HG03159 (cell line): Measurements from ENCODE around the gene CLRN2.
"Not testable (repeated sequence)": the region's sequence is repeated elsewhere in the genome, so short reads cannot be mapped to it uniquely, and the experiment has no call there.

Source experiments
- ATAC-seq: cut with Tn5 transposase; IDR thresholded peaks from one replicate; pipeline ENCODE4 v1.9.1; 2021; ENCODE audit warnings: mild to moderate bottlenecking, moderate library complexity; ENCODE audit not compliant: unreplicated experiment

The CLRN2 gene

GRCh38 chr4:17544205-17544604, 29.2 kb downstream of the CLRN2 start:
- ATAC-seq, result no peak

DNA sequence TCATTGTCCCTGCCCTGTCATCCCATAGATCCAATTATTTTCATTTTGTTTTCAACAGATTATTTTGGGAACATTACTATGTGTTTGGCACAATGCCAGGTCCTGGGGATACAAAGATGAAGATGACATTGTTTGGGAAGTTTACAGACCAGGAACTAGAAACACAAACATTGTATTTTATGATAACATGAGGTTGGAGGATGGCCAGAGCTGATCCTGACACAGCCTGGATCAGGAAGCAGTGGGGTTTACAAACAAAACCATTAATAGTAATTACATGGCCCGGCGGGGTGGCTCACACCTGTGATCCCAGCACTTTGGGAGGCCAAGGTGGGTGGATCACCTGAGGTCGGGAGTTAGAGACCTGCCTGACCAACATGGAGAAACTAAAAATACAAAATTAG, 29.9 kb downstream of the CLRN2 start:
- no peak for ATAC-seq

- ATAC-seq, result no peak
Measured at GRCh38 chr4:17545374-17546140, 30.6 kb downstream of the CLRN2 start.

- no peak for ATAC-seq
Measured at GRCh38 chr4:17546222-17546621, 31.3 kb downstream of the CLRN2 start.

DNA sequence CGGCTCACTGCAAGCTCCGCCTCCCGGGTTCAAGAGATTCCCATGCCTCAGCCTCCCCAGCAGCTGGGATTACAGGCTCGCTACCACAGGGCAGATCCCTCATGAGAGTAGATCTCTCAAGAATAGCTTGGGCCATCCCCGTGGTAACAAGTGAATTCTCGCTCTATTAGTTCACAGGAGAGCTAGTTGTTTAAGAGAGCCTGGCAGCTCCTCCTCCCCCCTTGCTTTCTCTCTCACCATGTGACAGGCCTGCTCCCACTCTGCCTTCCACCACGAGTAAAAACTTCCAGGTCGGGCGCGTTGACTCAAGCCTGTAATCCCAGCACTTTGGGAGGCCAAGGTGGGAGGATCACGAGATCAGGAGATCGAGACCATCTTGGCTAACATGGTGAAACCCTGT, 31.7 kb downstream of the CLRN2 start:
- no peak for ATAC-seq

DNA sequence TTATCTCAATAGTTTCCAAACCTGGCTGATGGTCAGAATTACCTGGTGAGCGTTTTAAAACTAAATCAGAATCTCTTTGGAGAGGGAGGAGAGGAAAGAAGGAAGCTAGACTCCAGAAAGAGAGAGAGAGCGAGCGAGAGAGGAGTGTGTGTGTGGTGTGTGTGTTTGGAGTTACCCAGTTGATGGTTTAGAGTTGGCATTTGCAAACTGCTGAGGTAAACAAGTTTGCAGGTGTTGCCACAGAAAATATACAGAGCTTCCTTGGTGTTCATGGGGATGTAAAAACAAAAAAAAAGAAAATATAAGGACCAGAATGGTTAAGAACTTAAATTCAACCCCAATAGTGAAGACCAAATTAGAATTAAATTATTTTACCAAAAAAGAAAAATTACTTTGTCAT, 35.6 kb downstream of the CLRN2 start:
- ATAC-seq, result no peak

- no peak for ATAC-seq
Measured at GRCh38 chr4:17552427-17552826, 37.5 kb downstream of the CLRN2 start.

GRCh38 chr4:17554568-17554967, 39.6 kb downstream of the CLRN2 start:
- ATAC-seq, result no peak

GRCh38 chr4:17556498-17556897, 41.5 kb downstream of the CLRN2 start:
- ATAC-seq, result no peak

GRCh38 chr4:17557880-17558279, 42.9 kb downstream of the CLRN2 start:
- ATAC-seq, result no peak

DNA sequence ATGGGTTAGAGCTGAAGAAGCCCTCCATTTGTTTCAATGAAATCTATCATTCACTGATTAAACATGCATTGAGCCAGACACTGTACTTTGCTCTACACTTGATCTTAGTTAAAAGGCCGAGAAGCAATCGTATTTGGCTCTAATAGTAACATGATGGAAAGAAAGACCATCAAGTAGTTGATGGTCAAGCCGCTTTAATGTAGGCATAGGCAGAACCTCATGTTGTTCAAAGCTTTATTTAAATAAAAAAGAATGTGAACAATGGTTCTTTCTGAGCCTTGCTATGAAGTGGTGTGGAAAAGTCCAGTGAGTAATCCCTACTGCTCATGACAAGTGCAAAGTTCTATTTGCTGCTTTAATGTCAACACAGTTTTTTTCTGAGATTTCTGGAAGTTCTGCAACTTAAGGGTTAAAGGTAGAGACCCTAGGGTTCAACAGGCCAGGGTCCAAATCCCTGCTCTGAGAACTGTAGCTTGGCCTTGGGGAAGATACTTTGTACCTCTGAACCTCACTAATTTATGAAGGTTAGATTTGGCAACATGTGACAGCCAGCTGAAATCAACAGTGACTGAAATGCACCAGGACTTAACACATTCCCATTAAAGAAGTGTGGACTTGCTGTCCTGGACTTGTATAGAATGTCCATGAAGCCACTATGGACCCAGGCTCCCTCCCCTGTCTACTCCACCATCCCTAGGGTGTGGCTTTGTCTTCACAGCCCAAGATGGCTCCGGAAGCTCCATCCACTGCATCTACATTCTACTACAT, 44.2 kb downstream of the CLRN2 start:
- no peak for ATAC-seq

GRCh38 chr4:17559709-17560048, 44.7 kb downstream of the CLRN2 start:
- ATAC-seq, result no peak

DNA sequence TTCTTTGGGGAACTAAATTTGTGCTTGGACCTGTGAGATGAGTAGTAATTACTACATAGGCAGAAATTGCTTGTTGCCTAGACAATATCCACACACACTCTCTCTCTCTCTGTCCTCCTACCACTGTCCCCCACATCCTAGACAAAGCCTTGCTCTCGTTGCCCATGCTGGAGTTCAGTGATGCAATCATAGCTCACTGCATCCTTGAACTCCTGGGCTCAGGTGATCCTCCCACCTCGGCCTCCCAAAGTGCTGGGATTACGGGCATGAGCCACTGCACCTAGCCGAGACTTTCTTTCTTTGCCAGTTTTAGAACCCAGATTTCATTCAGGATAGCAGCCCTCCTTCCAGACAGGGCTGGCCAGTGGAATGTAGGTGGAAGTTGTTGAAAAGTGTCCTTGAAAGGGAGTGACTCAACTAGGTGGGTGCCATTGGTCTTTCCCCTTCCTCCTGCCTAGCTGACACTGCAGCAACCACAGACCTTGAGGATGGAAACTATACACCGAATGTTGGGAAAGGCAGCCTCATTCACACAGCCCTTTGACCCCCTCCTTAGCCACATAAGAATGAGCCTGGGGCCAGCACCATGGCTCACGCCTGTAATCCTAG, 45.2 kb downstream of the CLRN2 start:
- no peak for ATAC-seq

DNA sequence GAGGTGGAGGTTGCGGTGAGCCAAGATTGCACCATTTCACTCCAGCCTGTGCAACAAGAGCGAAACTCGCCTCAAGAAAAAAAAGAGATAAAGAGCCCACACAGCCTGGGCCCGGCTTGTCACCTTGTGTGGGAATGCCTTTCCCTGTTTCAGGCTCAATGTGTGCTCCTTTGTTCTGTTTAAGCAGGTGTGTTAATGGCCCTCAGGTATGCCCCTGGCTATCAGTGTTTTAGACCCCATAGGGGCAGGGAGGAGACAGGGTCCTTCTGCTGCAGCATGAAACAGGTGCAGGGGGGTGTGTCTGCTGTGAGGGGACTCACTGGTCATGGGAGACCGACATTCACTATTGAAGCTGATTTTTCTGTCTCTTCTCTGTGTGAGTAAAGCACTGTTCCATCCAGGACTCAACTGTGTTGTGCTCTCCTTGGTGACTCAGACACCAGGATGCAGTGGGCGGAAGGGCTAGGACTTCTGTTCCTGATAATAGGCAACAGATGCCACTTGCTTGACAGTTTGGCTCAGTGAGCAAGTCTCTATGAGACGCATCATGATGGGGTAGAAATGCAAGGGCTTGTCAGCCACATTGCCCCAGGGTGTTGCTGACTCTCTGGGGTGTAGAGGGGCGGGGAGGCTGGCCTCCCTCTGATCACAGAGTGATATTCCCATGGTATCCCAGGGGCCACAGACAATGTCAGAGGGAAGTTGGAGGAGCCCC, 46.4 kb downstream of the CLRN2 start:
- ATAC-seq, result no peak

DNA sequence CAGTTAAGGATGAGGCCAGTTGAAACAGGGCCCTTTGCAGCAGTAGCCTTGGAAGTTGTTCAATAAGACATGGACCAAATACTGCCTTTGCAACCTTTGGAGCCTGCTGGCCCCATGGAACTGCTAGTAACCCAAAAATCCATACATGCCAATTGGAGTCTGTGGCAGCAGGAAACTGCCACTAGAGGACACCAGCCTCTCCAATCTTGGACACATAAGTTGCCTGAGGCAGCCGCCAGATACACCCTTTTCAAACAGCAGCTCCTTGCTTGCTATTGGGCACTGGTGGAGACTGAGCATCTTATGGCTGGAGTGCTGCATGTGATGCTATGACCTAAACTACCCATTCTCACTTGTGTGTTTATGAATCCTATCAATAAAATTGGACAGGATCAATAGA, 47.2 kb downstream of the CLRN2 start:
- no peak for ATAC-seq

- no peak for ATAC-seq
Measured at GRCh38 chr4:17565846-17566245, 50.9 kb downstream of the CLRN2 start.

GRCh38 chr4:17567271-17567670, 52.3 kb downstream of the CLRN2 start:
- ATAC-seq, result no peak

DNA sequence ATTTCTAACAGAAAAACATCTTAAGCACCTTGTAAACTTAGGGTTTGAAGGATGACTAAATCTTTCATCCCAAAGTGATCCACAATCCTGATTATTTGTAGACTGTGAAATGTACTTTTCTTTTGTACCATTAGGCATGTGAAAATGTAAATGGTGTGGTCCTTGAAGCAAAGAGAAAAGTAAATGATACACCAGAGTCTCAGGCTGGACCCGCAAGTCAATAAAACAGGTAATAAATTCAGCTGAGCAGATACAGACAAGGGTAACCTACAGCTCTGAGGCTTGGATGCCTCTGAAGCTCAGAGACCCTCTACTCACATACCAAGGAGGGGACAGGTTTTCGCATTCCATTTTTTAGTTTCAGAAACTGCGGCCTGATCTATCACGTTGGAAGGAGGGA, 59.2 kb downstream of the CLRN2 start:
- ATAC-seq, result no peak

GRCh38 chr4:17575177-17575576, 60.2 kb downstream of the CLRN2 start:
- ATAC-seq, result not testable (repeated sequence)
